HEK293 (cell line): ENCODE results near the gene TOR1A.

Experiments
- BCL11B ChIP-seq: fragments of 450-650 bp; formaldehyde crosslinking; IDR thresholded peaks from 2 replicates; pipeline ENCODE4 v1.5.1; 2016; ENCODE audit warnings: low read depth, missing biosample characterization, missing genetic modification characterization
- BCL6B ChIP-seq: fragments of 450-650 bp; formaldehyde crosslinking; IDR thresholded peaks from 2 replicates; pipeline ENCODE4 v1.5.1; 2017; ENCODE audit warnings: missing biosample characterization, missing genetic modification characterization
- ELK4 ChIP-seq: IDR thresholded peaks from 2 replicates; pipeline ENCODE4 v1.6.1; 2011; ENCODE audit warnings: mild to moderate bottlenecking, low read depth, low read length, borderline replicate concordance
- KLF8 ChIP-seq: fragments of 450-650 bp; formaldehyde crosslinking; IDR thresholded peaks from 2 replicates; pipeline ENCODE4 v1.5.1; 2016; ENCODE audit warnings: missing biosample characterization, missing genetic modification characterization
- OSR2 ChIP-seq: fragments of 450-650 bp; formaldehyde crosslinking; IDR thresholded peaks from 2 replicates; pipeline ENCODE4 v1.5.1; 2016; ENCODE audit warnings: missing biosample characterization, missing genetic modification characterization
- PATZ1 ChIP-seq: fragments of 450-650 bp; formaldehyde crosslinking; IDR thresholded peaks from 2 replicates; pipeline ENCODE4 v1.5.1; 2016; ENCODE audit warnings: missing biosample characterization, missing genetic modification characterization
- PBX3 ChIP-seq: sonication (generic); formaldehyde crosslinking; IDR thresholded peaks from 2 replicates; pipeline ENCODE4 v1.8.1; 2022; ENCODE audit warnings: mild to moderate bottlenecking, moderate library complexity, missing genetic modification reagents
- SP2 ChIP-seq: fragments of 450-650 bp; formaldehyde crosslinking; IDR thresholded peaks from 2 replicates; pipeline ENCODE4 v1.5.1; 2016; ENCODE audit warnings: missing biosample characterization, missing genetic modification characterization
- TSHZ1 ChIP-seq: fragments of 450-650 bp; formaldehyde crosslinking; IDR thresholded peaks from 2 replicates; pipeline ENCODE4 v1.5.1; 2016; ENCODE audit warnings: missing biosample characterization, missing genetic modification characterization, borderline replicate concordance
- ZBTB11 ChIP-seq: fragments of 450-650 bp; formaldehyde crosslinking; conservative IDR thresholded peaks from 2 replicates; pipeline ENCODE4 v1.5.1; 2016; ENCODE audit warnings: low read depth, missing biosample characterization, missing genetic modification characterization
- ZBTB17 ChIP-seq: fragments of 450-650 bp; formaldehyde crosslinking; IDR thresholded peaks from 2 replicates; pipeline ENCODE4 v1.5.1; 2016; ENCODE audit warnings: missing biosample characterization, missing genetic modification characterization
- ZBTB20 ChIP-seq: fragments of 450-650 bp; formaldehyde crosslinking; IDR thresholded peaks from 2 replicates; pipeline ENCODE4 v1.5.1; 2016; ENCODE audit warnings: missing biosample characterization, missing genetic modification characterization
- ZEB2 ChIP-seq: fragments of 450-650 bp; formaldehyde crosslinking; IDR thresholded peaks from 2 replicates; pipeline ENCODE4 v1.5.1; 2016; ENCODE audit warnings: missing biosample characterization, missing genetic modification characterization
- ZIC2 ChIP-seq: fragments of 450-650 bp; formaldehyde crosslinking; IDR thresholded peaks from 2 replicates; pipeline ENCODE4 v1.5.1; 2016; ENCODE audit warnings: missing biosample characterization, missing genetic modification characterization
- ZNF184 ChIP-seq: fragments of 450-650 bp; IDR thresholded peaks from 2 replicates; pipeline ENCODE4 v1.5.1; 2018; ENCODE audit warnings: missing biosample characterization, mild to moderate bottlenecking, missing genetic modification characterization
- ZNF2 ChIP-seq: fragments of 450-650 bp; formaldehyde crosslinking; IDR thresholded peaks from 2 replicates; pipeline ENCODE4 v1.5.1; 2016; ENCODE audit warnings: missing biosample characterization, missing genetic modification characterization
- ZNF335 ChIP-seq: fragments of 450-650 bp; formaldehyde crosslinking; conservative IDR thresholded peaks from 2 replicates; pipeline ENCODE4 v1.5.1; 2016; ENCODE audit warnings: missing biosample characterization, missing genetic modification characterization
- ZNF362 ChIP-seq: fragments of 450-650 bp; formaldehyde crosslinking; IDR thresholded peaks from 2 replicates; pipeline ENCODE4 v1.5.1; 2016; ENCODE audit warnings: missing biosample characterization, missing genetic modification characterization
- ZNF416 ChIP-seq: fragments of 450-650 bp; formaldehyde crosslinking; IDR thresholded peaks from 2 replicates; pipeline ENCODE4 v1.5.1; 2016; ENCODE audit warnings: missing biosample characterization, missing genetic modification characterization
- ZNF426 ChIP-seq: fragments of 450-650 bp; formaldehyde crosslinking; IDR thresholded peaks from 2 replicates; pipeline ENCODE4 v1.5.1; 2017; ENCODE audit warnings: missing biosample characterization, missing genetic modification characterization, mild to moderate bottlenecking, inconsistent platforms, moderate library complexity
- ZNF600 ChIP-seq: fragments of 450-650 bp; formaldehyde crosslinking; IDR thresholded peaks from 2 replicates; pipeline ENCODE4 v1.5.1; 2016; ENCODE audit warnings: missing biosample characterization, missing genetic modification characterization
- ZNF621 ChIP-seq: fragments of 450-650 bp; formaldehyde crosslinking; IDR thresholded peaks from 2 replicates; pipeline ENCODE4 v1.5.1; 2017; ENCODE audit warnings: missing biosample characterization, missing genetic modification characterization
- ZNF677 ChIP-seq: fragments of 450-650 bp; IDR thresholded peaks from 2 replicates; pipeline ENCODE4 v1.5.0; 2018; ENCODE audit warnings: missing biosample characterization, mild to moderate bottlenecking, missing genetic modification characterization, moderate library complexity
- ZSCAN30 ChIP-seq: fragments of 450-650 bp; IDR thresholded peaks from 2 replicates; pipeline ENCODE4 v1.5.1; 2018; ENCODE audit warnings: missing biosample characterization, mild to moderate bottlenecking, missing genetic modification characterization, moderate library complexity
- ZXDB ChIP-seq: fragments of 450-650 bp; formaldehyde crosslinking; IDR thresholded peaks from 2 replicates; pipeline ENCODE4 v1.5.1; 2016; ENCODE audit warnings: missing biosample characterization, missing genetic modification characterization

Gene TOR1A

GRCh38 chr9:129835128-129835859, 11.4 kb upstream of the TOR1A start, which contains the start of the genes C9orf78 and USP20 (continued):
- TF ChIP-seq ZNF2 (tag by site-specific recombination) (no peak), ZNF621 (tag by site-specific recombination) (no peak), ZBTB20 (tag by site-specific recombination) (peak; percentile 49; the same call in 1 of the 2 replicates), ZSCAN30 (tag by site-specific recombination) (peak; percentile 22), ZNF362 (tag by site-specific recombination) (0 out of 2 replicates have a peak, but pooled peaks have one; percentile 20), ZBTB11 (tag by site-specific recombination) (peak; percentile 93), BCL11B (tag by site-specific recombination) (no peak), TSHZ1 (tag by site-specific recombination) (peak; percentile 49; the same call in 1 of the 2 replicates), ZBTB17 (tag by site-specific recombination) (peak; percentile 71), KLF8 (tag by site-specific recombination) (0 out of 2 replicates have a peak, but pooled peaks have one; percentile 58), ZNF677 (tag by site-specific recombination) (no peak), ZNF184 (tag by site-specific recombination) (no peak), PBX3 (CRISPR knock-in tag) (peak; percentile 92; the same call in 1 of the 2 replicates), ZNF426 (no peak), BCL6B (tag by site-specific recombination) (no peak), ZXDB (tag by site-specific recombination) (peak; percentile 54; the same call in 1 of the 2 replicates), ZNF416 (tag by site-specific recombination) (no peak), ZIC2 (peak; percentile 38; the same call in 1 of the 2 replicates), ZNF600 (tag by site-specific recombination) (0 out of 2 replicates have a peak, but pooled peaks have one; percentile 20), ELK4 (peak; percentile 66; the same call in 1 of the 2 replicates), ZNF335 (tag by site-specific recombination) (no peak; the same call in 1 of the 2 replicates), SP2 (tag by site-specific recombination) (peak; percentile 95), ZEB2 (tag by site-specific recombination) (peak; percentile 59; the same call in 1 of the 2 replicates), OSR2 (tag by site-specific recombination) (peak; percentile 19; the same call in 1 of the 2 replicates), PATZ1 (tag by site-specific recombination) (peak; percentile 85)
